Stomach (tissue), 9 donors: ENCODE results near the gene RPS6KC1. TPM values are rescaled to one million over a fixed set of nuclear protein-coding genes. Genes with fewer than 3 reads are reported as not detected.

Experiments
- DNase-seq, 2 donors: peaks; one replicate each; pipeline versions ENCODE4 v3.0.0 to v3.0.0-alpha.2; 2013 to 2019
- H3K27ac ChIP-seq, 5 donors: fragments of 200-600 bp in 4 of 5; sonication (generic) in 4 of 5; one replicate each; pipeline ENCODE4 v1.5.1; 2013 to 2019; ENCODE audit warnings: mild to moderate bottlenecking in 1 of 5, moderate library complexity in 1 of 5
- H3K27me3 ChIP-seq, 3 donors: fragments of 200-600 bp; sonication (generic); one replicate each; pipeline ENCODE4 v1.5.1; 2017 to 2019; ENCODE audit warnings: mixed run types in 1 of 3
- H3K36me3 ChIP-seq, 4 donors: fragments of 200-600 bp; sonication (generic); 1 replicate in 3 of 4; 2 replicates in 1 of 4; pipeline ENCODE4 v1.5.1; 2016 to 2019
- H3K4me1 ChIP-seq, 4 donors: fragments of 200-600 bp; sonication (generic); one replicate each; pipeline ENCODE4 v1.5.1; 2016 to 2019
- H3K4me3 ChIP-seq, 4 donors: fragments of 200-600 bp; sonication (generic) in 3 of 4; one replicate each; pipeline ENCODE4 v1.5.1; 2016 to 2019; ENCODE audit warnings: mild to moderate bottlenecking in 1 of 4
- H3K9me3 ChIP-seq, 4 donors: fragments of 200-600 bp; sonication (generic); one replicate each; pipeline ENCODE4 v1.5.1; 2016 to 2019
- CTCF ChIP-seq, 7 experiments: fragments of 450-650 bp in 4 of 7; fragments of 200-600 bp in 3 of 7; sonication (generic) in 3 of 7; IDR thresholded peaks; one replicate each; pipeline ENCODE4 v1.5.1; 2016 to 2019; ENCODE audit warnings: antibody characterized with exemption in 7 of 7, control low read depth in 2 of 7, mild to moderate bottlenecking in 1 of 7
- EP300 ChIP-seq: sonication (generic); formaldehyde crosslinking; IDR thresholded peaks from one replicate; pipeline ENCODE4 v1.6.1; 2017; ENCODE audit warnings: antibody characterized with exemption
- POLR2A ChIP-seq, 4 donors: fragments of 450-650 bp; IDR thresholded peaks; one replicate each; pipeline ENCODE4 v1.6.1; 2016; ENCODE audit warnings: antibody characterized with exemption in 4 of 4, control low read depth in 2 of 4, mild to moderate bottlenecking in 1 of 4, moderate library complexity in 1 of 4
- POLR2AphosphoS5 ChIP-seq, 3 donors: sonication (generic); formaldehyde crosslinking; IDR thresholded peaks; one replicate each; pipeline ENCODE4 v1.6.1; 2016; ENCODE audit warnings: antibody characterized with exemption in 3 of 3
- WGBS, 5 donors: extraction: QIAGEN DNeasy Blood & Tissue Kit in 3 of 5; methylation state at CpG; one replicate each; pipeline versions ENCODE4 v1.1.5 to v1.1.7; 2013 to 2018; 5-methylcytosine and 5-hydroxymethylcytosine counted together
- intact Hi-C: fragments of 100-400 bp; cut with DNase I; formaldehyde crosslinking; loops from one replicate; pipeline ENCODE4 v1.15.1; 2023; ENCODE audit warnings: low total_unique reads
- polyA plus RNA-seq, 3 donors: library from polyadenylated mRNA; stranded (reverse); fragments of 200-250 nt; gene quantifications; one replicate each; pipeline ENCODE4 v1.2.3, GENCODE V29; 2013
- total RNA-seq, 5 donors: library from RNA; depleted of rRNA; stranded (reverse); fragments of >200 nt; gene quantifications; one replicate each; pipeline versions ENCODE4 v1.1.0 to v1.2.3, GENCODE V29; 2014 to 2016
- donor health status: healthy with polysubstance abuse.
- donor health status: Bipolar disorder and iron deficiency.
- donor health status: healthy.

RPS6KC1 gene
- total and polyA plus RNA-seq, 8 donors = 3.8 to 137 (median 8.9) TPM

GRCh38 chr1:213250446-213250845, 199.4 kb downstream of the RPS6KC1 start:
- 91 to 98% (median 97%) methylated on average over 3 of the region's 3 CpGs for WGBS, 5 donors
- Histone ChIP-seq H3K9me3 (no peaks in the 10 kb centered on the region), H3K36me3 (no peaks in the 10 kb centered on the region), H3K4me1 (no peaks in the 10 kb centered on the region), H3K27me3 (no peaks in the 10 kb centered on the region), H3K4me3 (no peak overlapping the region), H3K27ac (no peak overlapping the region)
- intact Hi-C loops = no loop called here
- DNase-seq = no peak
- TF ChIP-seq EP300 (no peak), CTCF (IDR thresholded peaks at IDR 0.05) (no peak), POLR2A (IDR thresholded peaks at IDR 0.05) (no peak), POLR2AphosphoS5 (IDR thresholded peaks at IDR 0.05) (no peak)

GRCh38 chr1:213251972-213252371, 200.9 kb downstream of the RPS6KC1 start:
- DNase-seq = no peak
- Histone ChIP-seq H3K4me1 (no peaks in the 10 kb centered on the region), H3K27me3 (no peaks in the 10 kb centered on the region), H3K9me3 (no peaks in the 10 kb centered on the region), H3K36me3 (no peaks in the 10 kb centered on the region), H3K4me3 (no peak overlapping the region), H3K27ac (no peak overlapping the region)
- intact Hi-C loops = no loop called here
- no peak for TF ChIP-seq EP300
- no peak for TF ChIP-seq POLR2AphosphoS5 (IDR thresholded peaks at IDR 0.05)
- no peak for TF ChIP-seq CTCF (IDR thresholded peaks at IDR 0.05)
- TF ChIP-seq POLR2A (IDR thresholded peaks at IDR 0.05) = no peak
- 64 to 77% (median 69%) methylated on average over 2 of the region's 2 CpGs for whole genome bisulfite sequencing, 5 donors

GRCh38 chr1:213256438-213257087, 205.5 kb downstream of the RPS6KC1 start:
- DNase-seq = no peak
- intact Hi-C loops = no loop called here
- Histone ChIP-seq H3K4me3 (no peak overlapping the region), H3K27me3 (no peaks in the 10 kb centered on the region), H3K27ac (no peak overlapping the region), H3K9me3 (no peaks in the 10 kb centered on the region), H3K36me3 (no peaks in the 10 kb centered on the region), H3K4me1 (no peaks in the 10 kb centered on the region)
- TF ChIP-seq EP300 = no peak
- no peak for TF ChIP-seq CTCF (IDR thresholded peaks at IDR 0.05)
- TF ChIP-seq POLR2A (IDR thresholded peaks at IDR 0.05) = no peak
- TF ChIP-seq POLR2AphosphoS5 (IDR thresholded peaks at IDR 0.05) = no peak
- WGBS, 5 donors = 89 to 95% (median 91%) methylated on average over 3 of the region's 3 CpGs

GRCh38 chr1:213260311-213261075, 209.5 kb downstream of the RPS6KC1 start:
- Histone ChIP-seq H3K4me3 (no peak overlapping the region), H3K27ac (no peak overlapping the region), H3K36me3 (peaks cover 0 to 12% (median 0%) of the 10 kb centered on the region in 4 donors), H3K27me3 (no peaks in the 10 kb centered on the region), H3K9me3 (no peaks in the 10 kb centered on the region), H3K4me1 (peaks cover 0 to 3% (median 0%) of the 10 kb centered on the region in 4 donors)
- TF ChIP-seq CTCF (IDR thresholded peaks at IDR 0.05) (no peak), POLR2AphosphoS5 (IDR thresholded peaks at IDR 0.05) (no peak), EP300 (no peak), POLR2A (IDR thresholded peaks at IDR 0.05) (no peak)
- intact Hi-C loops = no loop called here
- WGBS, 5 donors = 59 to 70% (median 62%) methylated on average over 5 of the region's 5 CpGs
- DNase-seq = no peak
